ENCODE measurements around the gene TMPRSS6. TPM values are rescaled to one million over a fixed set of nuclear protein-coding genes. Genes with fewer than 3 reads are reported as not detected.

TMPRSS6 gene
- total RNA-seq, 2 donors from 2014 or later: 0.22 to 0.31 TPM

- Mint-ChIP-seq H3K9me3 (no peaks in the 10 kb centered on the region), H3K36me3 (ENCODE audit: low read depth) (peaks cover 38% of the 10 kb centered on the region), H3K27me3 (ENCODE audit: insufficient read depth) (no peaks in the 10 kb centered on the region), H3K27ac (no peak overlapping the region), H3K4me3 (no peak overlapping the region), H3K4me1 (no peaks in the 10 kb centered on the region)
- H3K27ac ChIP-seq (ENCODE audit: low read depth, low read length): no peak overlapping the region
- H3K4me1 ChIP-seq (ENCODE audit: control insufficient read depth, insufficient read depth, low read length): no peaks in the 10 kb centered on the region
- no peak overlapping the region for H3K4me3 ChIP-seq (ENCODE audit: low read length)
- peaks cover 24% of the 10 kb centered on the region for H3K36me3 ChIP-seq (ENCODE audit: control insufficient read depth, insufficient read depth, low read length)
- no peak overlapping the region for H3K9ac ChIP-seq (ENCODE audit: extremely low read depth, low read length, poor library complexity, severe bottlenecking)
- DNase-seq: no peak
- TF ChIP-seq CTCF (conservative IDR thresholded peaks at IDR 0.05): no peak
- H3K9me3 ChIP-seq (ENCODE audit: control insufficient read depth, low read length): no peaks in the 10 kb centered on the region
- H3K27me3 ChIP-seq (ENCODE audit: control insufficient read depth, insufficient read depth, low read length, poor library complexity, severe bottlenecking): no peaks in the 10 kb centered on the region
- WGBS, 2 experiments (ENCODE audit: insufficient coverage in 1 of 2, insufficient read length in 1 of 2): 94 to 96% methylated on average over 4 to 5 of the region's 5 CpGs
Observed at GRCh38 chr22:37026325-37026724, 83.2 kb downstream of the TMPRSS6 start.

- Mint-ChIP-seq H3K36me3 (ENCODE audit: low read depth) (peaks cover 40% of the 10 kb centered on the region), H3K4me3 (no peak overlapping the region), H3K9me3 (no peaks in the 10 kb centered on the region), H3K27ac (no peak overlapping the region), H3K27me3 (ENCODE audit: insufficient read depth) (no peaks in the 10 kb centered on the region), H3K4me1 (no peaks in the 10 kb centered on the region)
- no peaks in the 10 kb centered on the region for H3K27me3 ChIP-seq (ENCODE audit: control insufficient read depth, insufficient read depth, low read length, poor library complexity, severe bottlenecking)
- H3K4me1 ChIP-seq (ENCODE audit: control insufficient read depth, insufficient read depth, low read length): no peaks in the 10 kb centered on the region
- H3K36me3 ChIP-seq (ENCODE audit: control insufficient read depth, insufficient read depth, low read length): peaks cover 24% of the 10 kb centered on the region
- 85 to 87% methylated on average over 10 of the region's 10 CpGs for WGBS, 2 experiments (ENCODE audit: insufficient coverage in 1 of 2, insufficient read length in 1 of 2)
- no peak overlapping the region for H3K9ac ChIP-seq (ENCODE audit: extremely low read depth, low read length, poor library complexity, severe bottlenecking)
- DNase-seq: no peak
- H3K4me3 ChIP-seq (ENCODE audit: low read length): no peak overlapping the region
- H3K9me3 ChIP-seq (ENCODE audit: control insufficient read depth, low read length): no peaks in the 10 kb centered on the region
- no peak overlapping the region for H3K27ac ChIP-seq (ENCODE audit: low read depth, low read length)
- no peak for TF ChIP-seq CTCF (conservative IDR thresholded peaks at IDR 0.05)
Observed at GRCh38 chr22:37025500-37026070, 83.9 kb downstream of the TMPRSS6 start.

- H3K4me3 Mint-ChIP-seq: no peak overlapping the region
- H3K4me1 Mint-ChIP-seq: no peaks in the 10 kb centered on the region
- no peaks in the 10 kb centered on the region for H3K27me3 Mint-ChIP-seq (ENCODE audit: insufficient read depth)
- no peak for DNase-seq
- no peak overlapping the region for H3K27ac Mint-ChIP-seq
- Histone ChIP-seq H3K9ac (ENCODE audit: extremely low read depth, low read length, poor library complexity, severe bottlenecking) (no peak overlapping the region), H3K9me3 (ENCODE audit: control insufficient read depth, low read length) (no peaks in the 10 kb centered on the region), H3K27ac (ENCODE audit: low read depth, low read length) (no peak overlapping the region), H3K4me1 (ENCODE audit: control insufficient read depth, insufficient read depth, low read length) (no peaks in the 10 kb centered on the region), H3K36me3 (ENCODE audit: control insufficient read depth, insufficient read depth, low read length) (peaks cover 24% of the 10 kb centered on the region), H3K27me3 (ENCODE audit: control insufficient read depth, insufficient read depth, low read length, poor library complexity, severe bottlenecking) (no peaks in the 10 kb centered on the region), H3K4me3 (ENCODE audit: low read length) (no peak overlapping the region)
- no peaks in the 10 kb centered on the region for H3K9me3 Mint-ChIP-seq
- no peak for TF ChIP-seq CTCF (conservative IDR thresholded peaks at IDR 0.05)
- 95 to 96% methylated on average over 57 to 71 of the region's 71 CpGs for WGBS, 2 experiments (ENCODE audit: insufficient coverage in 1 of 2, insufficient read length in 1 of 2)
- peaks cover 37% of the 10 kb centered on the region for H3K36me3 Mint-ChIP-seq (ENCODE audit: low read depth)
Observed at GRCh38 chr22:37024339-37025157, 85.0 kb downstream of the TMPRSS6 start.

Data from endodermal cell (in vitro differentiated cells).